Tibial nerve (tissue), 4 donors: ENCODE measurements around the gene CEP350. TPM values are rescaled to one million over a fixed set of nuclear protein-coding genes. Genes with fewer than 3 reads are reported as not detected.

Source experiments
- DNase-seq, 2 donors: peaks; one replicate each; pipeline ENCODE4 v3.0.0-alpha.2; 2019; ENCODE audit warnings: low spot score in 2 of 2
- H3K27ac ChIP-seq, 4 donors: fragments of 200-600 bp; sonication (generic) in 3 of 4; one replicate each; pipeline ENCODE4 v1.5.1; 2017 to 2019; ENCODE audit warnings: mild to moderate bottlenecking in 1 of 4
- H3K27me3 ChIP-seq, 2 donors: fragments of 200-600 bp; sonication (generic) in 1 of 2; one replicate each; pipeline versions ENCODE4 v1.5.1 to v1.6.0; 2017 to 2019
- H3K36me3 ChIP-seq, 3 donors: fragments of 200-600 bp; sonication (generic); one replicate each; pipeline ENCODE4 v1.5.1; 2018 to 2019
- H3K4me1 ChIP-seq, 4 donors: fragments of 200-600 bp; sonication (generic) in 3 of 4; one replicate each; pipeline ENCODE4 v1.5.1; 2017 to 2019
- H3K4me3 ChIP-seq, 4 donors: fragments of 200-600 bp; sonication (generic) in 3 of 4; one replicate each; pipeline ENCODE4 v1.5.1; 2017 to 2019; ENCODE audit warnings: mild to moderate bottlenecking in 1 of 4, moderate library complexity in 1 of 4
- H3K9me3 ChIP-seq, 4 donors: fragments of 200-600 bp; sonication (generic) in 3 of 4; one replicate each; pipeline ENCODE4 v1.5.1; 2017 to 2019
- EP300 ChIP-seq, 2 donors: sonication (generic); formaldehyde crosslinking; IDR thresholded peaks; one replicate each; pipeline ENCODE4 v1.6.1; 2017; ENCODE audit warnings: antibody characterized with exemption in 2 of 2, mild to moderate bottlenecking in 1 of 2
- POLR2A ChIP-seq, 2 donors: fragments of 450-650 bp; IDR thresholded peaks; one replicate each; pipeline ENCODE4 v1.6.1; 2017; ENCODE audit warnings: antibody characterized with exemption in 2 of 2, mild to moderate bottlenecking in 2 of 2, moderate library complexity in 2 of 2
- WGBS, 2 donors: methylation state at CpG; one replicate each; pipeline ENCODE4 v1.1.5; 2018; 5-methylcytosine and 5-hydroxymethylcytosine counted together
- total RNA-seq, 4 donors: library from RNA; depleted of rRNA; stranded (reverse); fragments of >200 nt; gene quantifications; one replicate each; pipeline ENCODE4 v1.1.0, GENCODE V29; 2016
- TF ChIP-seq, protein P1 (sequence below), 5 experiments: fragments of 200-600 bp in 3 of 5; fragments of 450-650 bp in 2 of 5; sonication (generic) in 3 of 5; IDR thresholded peaks; one replicate each; pipeline ENCODE4 v1.5.1; 2016 to 2019; ENCODE audit warnings: antibody characterized with exemption in 5 of 5, mild to moderate bottlenecking in 3 of 5, moderate library complexity in 2 of 5

Gene CEP350
- total RNA-seq, 4 donors from 2014 or later = 82.6 to 112 (median 94.9) TPM

DNA sequence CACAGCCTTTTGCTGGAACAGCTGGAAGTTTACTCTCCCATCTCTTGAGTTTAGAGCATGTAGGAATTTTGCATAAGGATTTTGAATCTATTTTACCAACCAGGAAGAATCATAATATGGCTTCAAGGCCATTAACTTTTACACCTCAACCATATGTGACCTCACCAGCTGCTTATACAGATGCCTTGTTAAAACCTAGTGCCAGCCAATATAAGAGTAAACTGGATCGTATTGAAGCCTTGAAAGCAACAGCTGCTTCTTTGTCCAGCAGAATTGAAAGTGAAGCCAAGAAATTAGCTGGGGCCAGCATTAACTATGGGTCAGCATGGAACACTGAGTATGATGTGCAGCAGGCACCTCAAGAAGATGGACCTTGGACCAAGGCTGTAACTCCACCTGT, 65.4 kb downstream of the CEP350 start:
- DNase-seq = no peak
- Histone ChIP-seq H3K36me3 (peaks cover 3 to 89% (median 32%) of the 10 kb centered on the region in 3 donors), H3K4me3 (no peak overlapping the region), H3K27ac (no peak overlapping the region), H3K4me1 (no peaks in the 10 kb centered on the region), H3K9me3 (no peaks in the 10 kb centered on the region), H3K27me3 (no peaks in the 10 kb centered on the region)
- WGBS, 2 donors = 36 to 55% methylated on average over 1 of the region's 1 CpG
- TF ChIP-seq, protein P1, sequence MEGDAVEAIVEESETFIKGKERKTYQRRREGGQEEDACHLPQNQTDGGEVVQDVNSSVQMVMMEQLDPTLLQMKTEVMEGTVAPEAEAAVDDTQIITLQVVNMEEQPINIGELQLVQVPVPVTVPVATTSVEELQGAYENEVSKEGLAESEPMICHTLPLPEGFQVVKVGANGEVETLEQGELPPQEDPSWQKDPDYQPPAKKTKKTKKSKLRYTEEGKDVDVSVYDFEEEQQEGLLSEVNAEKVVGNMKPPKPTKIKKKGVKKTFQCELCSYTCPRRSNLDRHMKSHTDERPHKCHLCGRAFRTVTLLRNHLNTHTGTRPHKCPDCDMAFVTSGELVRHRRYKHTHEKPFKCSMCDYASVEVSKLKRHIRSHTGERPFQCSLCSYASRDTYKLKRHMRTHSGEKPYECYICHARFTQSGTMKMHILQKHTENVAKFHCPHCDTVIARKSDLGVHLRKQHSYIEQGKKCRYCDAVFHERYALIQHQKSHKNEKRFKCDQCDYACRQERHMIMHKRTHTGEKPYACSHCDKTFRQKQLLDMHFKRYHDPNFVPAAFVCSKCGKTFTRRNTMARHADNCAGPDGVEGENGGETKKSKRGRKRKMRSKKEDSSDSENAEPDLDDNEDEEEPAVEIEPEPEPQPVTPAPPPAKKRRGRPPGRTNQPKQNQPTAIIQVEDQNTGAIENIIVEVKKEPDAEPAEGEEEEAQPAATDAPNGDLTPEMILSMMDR (IDR thresholded peaks at IDR 0.05) = no peak
- TF ChIP-seq POLR2A (IDR thresholded peaks at IDR 0.05) = no peak
- no peak for TF ChIP-seq EP300 (IDR thresholded peaks at IDR 0.05)

DNA sequence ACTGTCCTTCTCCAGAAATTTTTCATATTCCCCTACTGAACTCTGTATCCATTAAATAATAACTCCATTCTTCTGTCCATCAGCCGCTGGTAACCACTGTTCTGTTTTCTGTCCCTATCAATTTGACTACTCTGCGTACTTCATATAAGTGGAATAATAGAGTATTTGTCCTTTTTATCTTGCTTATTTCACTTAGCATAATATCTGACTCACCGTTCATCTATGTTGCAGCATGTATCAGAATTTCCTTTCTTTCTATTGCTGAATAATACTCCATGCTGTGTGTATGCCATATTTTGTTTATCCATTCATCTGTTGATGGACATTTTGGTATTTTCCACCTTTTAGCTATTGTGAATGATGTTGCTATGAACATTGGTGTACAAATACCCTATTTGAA, 71.9 kb downstream of the CEP350 start:
- Histone ChIP-seq H3K4me1 (peaks cover 0 to 22% (median 7%) of the 10 kb centered on the region in 4 donors), H3K4me3 (no peak overlapping the region), H3K27ac (peak overlapping the region in 2 of 4 donors; percentile 58 to 67), H3K9me3 (no peaks in the 10 kb centered on the region), H3K27me3 (no peaks in the 10 kb centered on the region), H3K36me3 (peaks cover 0 to 67% (median 8%) of the 10 kb centered on the region in 3 donors)
- 49 to 70% methylated on average over 3 of the region's 3 CpGs for WGBS, 2 donors
- no peak for DNase-seq
- TF ChIP-seq, protein P1 (IDR thresholded peaks at IDR 0.05) = no peak
- TF ChIP-seq POLR2A (IDR thresholded peaks at IDR 0.05) = no peak
- no peak for TF ChIP-seq EP300 (IDR thresholded peaks at IDR 0.05)

DNA sequence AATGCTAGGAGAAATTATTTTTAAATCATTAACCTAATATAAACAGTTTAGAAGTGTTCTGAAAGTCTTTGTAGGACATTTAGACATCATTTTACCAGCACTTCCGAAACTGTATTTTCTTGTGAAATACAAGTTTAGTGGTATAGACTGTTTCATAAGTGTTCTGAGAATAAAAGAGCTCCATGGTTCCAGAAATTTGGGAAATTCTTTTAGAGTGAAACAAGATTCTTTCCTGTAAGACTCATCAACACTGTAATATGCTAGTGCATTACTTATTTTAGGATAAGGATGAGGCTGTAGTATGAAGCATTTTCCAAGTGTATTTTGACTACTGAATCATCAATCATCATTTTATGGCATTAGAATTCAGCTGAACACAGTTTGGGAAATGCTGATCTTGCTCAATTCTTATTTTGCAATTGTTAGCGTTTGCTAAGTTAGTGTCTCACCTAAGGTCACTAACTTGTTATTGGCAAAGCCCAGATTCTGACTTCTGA, 73.4 kb downstream of the CEP350 start:
- whole genome bisulfite sequencing, 2 donors = 46 to 62% methylated on average over 2 of the region's 2 CpGs
- Histone ChIP-seq H3K36me3 (peaks cover 0 to 68% (median 3%) of the 10 kb centered on the region in 3 donors), H3K27ac (peak overlapping the region in 2 of 4 donors; percentile 58 to 65), H3K9me3 (no peaks in the 10 kb centered on the region), H3K4me1 (peaks cover 0 to 22% (median 7%) of the 10 kb centered on the region in 4 donors), H3K4me3 (no peak overlapping the region), H3K27me3 (no peaks in the 10 kb centered on the region)
- TF ChIP-seq POLR2A (IDR thresholded peaks at IDR 0.05) (no peak), EP300 (IDR thresholded peaks at IDR 0.05) (peak in 1 of 2 donors; percentile 12)
- TF ChIP-seq, protein P1 (IDR thresholded peaks at IDR 0.05) = no peak
- DNase-seq = no peak

DNA sequence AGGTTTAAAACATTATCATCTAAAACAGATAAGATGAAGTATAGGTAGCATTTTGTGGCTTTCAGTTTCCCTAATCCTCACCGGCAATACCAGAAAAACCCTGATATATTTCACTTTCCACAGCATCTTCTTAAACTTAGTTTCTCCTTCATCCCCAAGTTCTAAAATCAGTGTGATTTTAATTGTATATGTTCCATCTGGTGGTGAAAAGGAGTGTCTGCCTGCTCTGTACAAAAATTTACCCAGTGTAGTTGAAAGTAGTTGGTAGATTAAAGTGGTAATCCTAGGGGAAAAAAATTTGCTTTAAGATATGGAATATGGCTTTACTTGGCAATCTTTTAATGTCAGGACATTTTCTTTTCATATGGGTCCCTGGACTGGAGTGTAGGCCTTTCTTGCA, 74.3 kb downstream of the CEP350 start:
- Histone ChIP-seq H3K27ac (peak overlapping the region in 2 of 4 donors; percentile 58 to 65), H3K9me3 (no peaks in the 10 kb centered on the region), H3K4me3 (no peak overlapping the region), H3K36me3 (peaks cover 0 to 65% (median 0%) of the 10 kb centered on the region in 3 donors), H3K4me1 (peaks cover 0 to 22% (median 7%) of the 10 kb centered on the region in 4 donors), H3K27me3 (no peaks in the 10 kb centered on the region)
- TF ChIP-seq, protein P1 (IDR thresholded peaks at IDR 0.05) = peak in 3 of 5 experiments; percentile 5 to 25 (median 21)
- TF ChIP-seq EP300 (IDR thresholded peaks at IDR 0.05) = no peak
- DNase-seq = no peak
- 91 to 96% methylated on average over 1 of the region's 1 CpG for WGBS, 2 donors

DNA sequence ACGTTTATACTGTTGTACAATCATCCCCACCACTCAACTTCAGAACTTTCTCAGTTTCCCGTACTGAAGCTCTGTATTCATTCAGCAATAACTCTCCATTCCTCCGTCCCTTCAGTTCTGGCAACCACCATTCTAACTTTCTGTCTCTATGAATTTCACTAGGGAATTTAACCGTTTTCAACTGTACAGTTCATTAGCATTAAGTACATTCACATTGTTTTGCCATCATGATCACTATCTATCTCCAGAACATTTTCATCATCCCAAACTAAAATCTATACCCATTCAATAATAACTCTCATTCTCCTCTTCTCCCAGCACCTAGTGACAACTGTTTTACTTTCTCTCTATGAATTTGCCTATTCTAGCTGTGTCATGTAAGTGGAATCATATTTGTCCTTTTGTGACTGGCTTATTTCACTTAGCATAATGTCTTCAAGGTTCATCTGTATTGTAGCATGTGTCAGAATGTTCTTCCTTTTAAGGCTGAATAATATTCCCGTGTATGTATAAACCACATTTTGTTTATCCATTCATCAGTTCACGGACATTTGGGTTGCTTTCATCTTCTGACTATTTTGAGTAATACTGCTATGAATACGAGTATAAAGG, 75.0 kb downstream of the CEP350 start:
- Histone ChIP-seq H3K27ac (peak overlapping the region in 1 of 4 donors; percentile 65), H3K36me3 (peaks cover 0 to 66% (median under 1%) of the 10 kb centered on the region in 3 donors), H3K4me3 (no peak overlapping the region), H3K9me3 (no peaks in the 10 kb centered on the region), H3K27me3 (no peaks in the 10 kb centered on the region), H3K4me1 (peaks cover 0 to 22% (median 7%) of the 10 kb centered on the region in 4 donors)
- TF ChIP-seq POLR2A (IDR thresholded peaks at IDR 0.05) (no peak), EP300 (IDR thresholded peaks at IDR 0.05) (no peak)
- TF ChIP-seq, protein P1 (IDR thresholded peaks at IDR 0.05) = no peak
- WGBS, 2 donors = 70% methylated on average over 7 of the region's 7 CpGs
- DNase-seq = no peak
